Mesothelial cell of epicardium (in vitro differentiated cells): ENCODE data around the gene WDR1. TPM values are rescaled to one million over a fixed set of nuclear protein-coding genes. Genes with fewer than 3 reads are reported as not detected.

Experiments
- DNase-seq, 2 experiments: peaks; one replicate each; pipeline ENCODE4 v3.0.0; 2021; ENCODE audit warnings: low spot score in 2 of 2; ENCODE audit not compliant: unreplicated experiment in 2 of 2
- H3K27ac Mint-ChIP-seq: 2 replicates; pipeline ENCODE4 v1.8.0; 2021; ENCODE audit warnings: mixed read lengths
- H3K27me3 Mint-ChIP-seq: 2 replicates; pipeline ENCODE4 v1.8.0; 2021; ENCODE audit warnings: low read depth, mixed read lengths
- H3K36me3 Mint-ChIP-seq: 2 replicates; pipeline ENCODE4 v1.8.0; 2021; ENCODE audit warnings: mixed read lengths
- H3K4me1 Mint-ChIP-seq: 2 replicates; pipeline ENCODE4 v1.8.0; 2021; ENCODE audit warnings: mixed read lengths
- H3K4me3 Mint-ChIP-seq: 2 replicates; pipeline ENCODE4 v1.8.0; 2021; ENCODE audit warnings: mild to moderate bottlenecking, moderate library complexity, mixed read lengths
- H3K9me3 Mint-ChIP-seq: 2 replicates; pipeline ENCODE4 v1.8.0; 2021; ENCODE audit warnings: mixed read lengths
- CTCF ChIP-seq: fragments of 200-600 bp; sonication (generic); IDR thresholded peaks from one replicate; pipeline ENCODE4 v1.5.0; 2021; ENCODE audit warnings: antibody characterized with exemption; ENCODE audit not compliant: unreplicated experiment
- total RNA-seq: library from RNA; stranded (reverse); gene quantifications from 3 replicates; pipeline ENCODE4 v1.2.1, GENCODE V29; 2021

Gene WDR1
- total RNA-seq, 1 donor from 2014 or later = 229 TPM

GRCh38 chr4:10069075-10069642 lies 47.4 kb downstream of the WDR1 start:
- Mint-ChIP-seq H3K4me1 (no peaks in the 10 kb centered on the region), H3K27me3 (no peaks in the 10 kb centered on the region), H3K4me3 (no peak overlapping the region), H3K27ac (no peak overlapping the region), H3K9me3 (no peaks in the 10 kb centered on the region), H3K36me3 (peaks cover 11% of the 10 kb centered on the region)
- DNase-seq = no peak
- no peak for TF ChIP-seq CTCF

- TF ChIP-seq CTCF = no peak
- Mint-ChIP-seq H3K4me1 (no peaks in the 10 kb centered on the region), H3K4me3 (no peak overlapping the region), H3K27me3 (no peaks in the 10 kb centered on the region), H3K9me3 (no peaks in the 10 kb centered on the region), H3K27ac (no peak overlapping the region), H3K36me3 (no peaks in the 10 kb centered on the region)
- DNase-seq = no peak
These were observed 49.6 kb downstream of the WDR1 start for GRCh38 chr4:10066670-10067651.

- Mint-ChIP-seq H3K4me3 (no peak overlapping the region), H3K27me3 (no peaks in the 10 kb centered on the region), H3K4me1 (no peaks in the 10 kb centered on the region), H3K9me3 (no peaks in the 10 kb centered on the region), H3K36me3 (no peaks in the 10 kb centered on the region), H3K27ac (no peak overlapping the region)
- TF ChIP-seq CTCF = no peak
- no peak for DNase-seq
These were observed 50.4 kb downstream of the WDR1 start for GRCh38 chr4:10066206-10066605.

- DNase-seq = no peak
- Mint-ChIP-seq H3K9me3 (no peaks in the 10 kb centered on the region), H3K4me1 (no peaks in the 10 kb centered on the region), H3K27me3 (no peaks in the 10 kb centered on the region), H3K4me3 (no peak overlapping the region), H3K27ac (no peak overlapping the region), H3K36me3 (no peaks in the 10 kb centered on the region)
- no peak for TF ChIP-seq CTCF
These were observed 52.9 kb downstream of the WDR1 start for GRCh38 chr4:10063544-10064300.

- Mint-ChIP-seq H3K4me3 (no peak overlapping the region), H3K4me1 (no peaks in the 10 kb centered on the region), H3K27me3 (no peaks in the 10 kb centered on the region), H3K27ac (no peak overlapping the region), H3K36me3 (no peaks in the 10 kb centered on the region), H3K9me3 (no peaks in the 10 kb centered on the region)
- no peak for TF ChIP-seq CTCF
- no peak for DNase-seq
These were observed 54.8 kb downstream of the WDR1 start for GRCh38 chr4:10061650-10062415.
